Superior temporal gyrus (tissue), 1 donor: ENCODE data around the gene MYL7.
"Not testable (repeated sequence)": the region's sequence is repeated elsewhere in the genome, so short reads cannot be mapped to it uniquely, and the experiment has no call there.

Experiments
- DNase-seq: peaks from one replicate; pipeline ENCODE4 v3.0.0-alpha.2; 2016; ENCODE audit errors: extremely low spot score

The MYL7 gene

DNA sequence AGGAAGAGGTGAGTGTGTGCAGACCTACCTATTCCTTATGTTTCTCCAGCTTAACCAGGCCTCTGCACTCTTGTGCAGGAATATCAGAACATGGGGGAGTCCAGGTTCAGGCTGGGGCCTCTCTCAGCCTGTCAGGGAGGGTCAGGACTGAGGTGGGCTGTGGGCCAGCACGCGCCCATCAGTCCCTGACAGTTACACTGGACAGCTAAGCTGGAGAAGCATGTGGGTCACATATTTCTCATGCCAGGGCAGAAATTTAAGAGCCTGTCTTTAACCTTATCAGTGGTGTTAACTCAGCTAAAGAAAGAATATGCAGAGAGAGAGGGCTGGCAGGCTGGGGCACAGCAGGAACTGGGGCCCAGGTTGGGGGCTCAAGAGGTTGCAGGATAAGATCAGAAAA lies 9.1 kb downstream of the MYL7 start:
- no peak for DNase-seq

DNA sequence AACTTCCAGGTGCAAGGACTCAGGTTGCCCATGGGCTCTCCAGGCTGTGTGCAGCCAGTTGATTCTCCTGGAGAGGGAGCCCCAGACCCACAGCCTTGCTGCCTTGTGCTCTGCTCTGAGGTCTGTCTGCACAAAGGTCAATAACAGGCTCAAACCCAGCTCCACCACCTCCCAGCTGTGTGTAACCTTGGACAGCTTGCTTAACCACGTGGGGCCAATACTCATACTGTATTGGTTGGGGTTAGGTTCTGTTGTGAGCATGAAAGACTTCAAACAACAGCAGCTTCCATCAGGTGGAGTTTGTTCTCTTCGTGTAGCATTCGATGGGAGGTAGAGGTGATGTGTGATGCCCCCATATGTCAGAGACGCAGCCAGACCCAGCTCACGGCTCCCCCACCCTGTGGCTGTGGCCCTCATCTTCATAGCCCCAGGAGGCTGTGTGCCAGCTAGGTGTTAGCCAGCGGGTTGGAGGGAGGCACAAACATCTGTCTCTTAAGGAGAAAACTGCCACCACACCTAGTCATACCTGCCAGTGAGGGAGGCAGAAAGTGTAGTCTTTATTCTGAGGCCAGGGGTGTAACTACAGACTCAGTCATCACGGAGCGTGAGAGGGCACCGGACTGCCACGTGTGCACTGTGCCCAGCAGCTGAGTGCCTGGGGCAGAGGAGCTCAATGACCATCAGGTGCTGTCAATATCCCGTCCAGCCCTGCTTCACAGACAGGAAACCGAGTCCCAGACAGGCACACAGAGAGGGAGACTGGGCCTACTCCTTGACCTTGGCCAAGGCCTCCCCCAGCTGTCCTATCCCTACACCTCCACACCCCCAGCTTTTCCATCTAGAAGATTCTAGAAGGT lies 9.7 kb downstream of the MYL7 start:
- DNase-seq, result no peak

DNA sequence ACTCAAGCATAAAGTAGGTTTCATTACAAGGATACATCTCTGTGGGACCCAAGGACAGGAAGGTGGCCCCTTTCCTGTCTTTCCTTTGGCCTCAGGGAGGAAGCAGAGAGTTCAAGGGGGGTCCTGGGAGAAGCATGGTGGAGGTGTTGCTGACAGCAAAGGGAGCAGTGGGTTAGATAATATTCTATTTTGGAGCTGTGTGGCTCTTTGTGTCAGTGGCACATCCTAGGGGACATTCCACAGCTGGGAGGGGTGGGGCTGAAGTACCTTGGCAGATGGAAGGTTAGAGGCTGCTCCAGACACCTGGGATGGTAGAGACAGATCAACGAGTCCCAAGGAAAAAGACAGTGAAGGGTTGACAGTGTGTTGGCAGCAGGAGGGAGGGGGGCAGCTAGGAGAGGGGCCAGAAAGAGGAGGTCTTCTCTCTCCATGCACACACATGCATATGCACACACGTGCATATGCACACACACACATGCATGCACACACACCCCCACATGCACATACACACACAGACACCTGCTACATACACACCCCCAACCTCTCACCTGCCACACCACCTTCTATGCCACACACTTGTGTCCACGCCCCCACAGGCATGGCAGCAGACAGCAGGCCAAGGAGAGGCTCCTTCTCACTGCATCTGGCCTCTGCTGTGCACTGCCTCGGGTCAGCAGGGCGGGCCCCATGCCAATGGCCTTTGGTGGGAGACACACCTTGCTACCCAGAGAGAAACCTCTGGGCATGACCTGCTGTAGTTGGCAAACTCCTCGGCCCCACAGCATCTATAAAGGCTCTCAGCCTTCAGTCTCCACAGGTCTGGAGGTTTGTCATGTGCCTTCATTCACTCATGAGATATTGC lies 12.2 kb downstream of the MYL7 start:
- DNase-seq, result no peak

DNA sequence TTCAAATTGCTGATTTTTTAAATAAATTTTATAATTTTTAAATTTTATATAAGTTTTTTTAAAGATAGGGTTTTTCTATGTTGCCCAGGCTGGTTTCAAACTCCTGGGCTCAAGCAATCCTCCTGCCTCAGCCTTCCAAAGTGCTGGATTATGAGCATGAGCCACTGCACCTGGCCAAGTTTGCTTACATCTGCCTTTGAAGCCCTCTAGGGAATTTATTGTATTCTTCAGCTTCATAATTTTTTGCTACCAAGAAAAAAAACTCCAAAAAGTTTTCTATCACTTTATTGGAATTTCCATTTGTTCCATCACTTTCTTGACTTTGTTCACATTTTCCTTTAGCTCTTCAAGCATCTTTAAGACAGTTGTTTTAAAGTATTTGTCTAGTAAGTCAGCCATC lies 14.0 kb downstream of the MYL7 start:
- no peak for DNase-seq

GRCh38 chr7:44126574-44126973 lies 14.6 kb downstream of the MYL7 start:
- DNase-seq, result not testable (repeated sequence)

GRCh38 chr7:44124822-44125202 lies 16.3 kb downstream of the MYL7 start:
- DNase-seq, result no peak

DNA sequence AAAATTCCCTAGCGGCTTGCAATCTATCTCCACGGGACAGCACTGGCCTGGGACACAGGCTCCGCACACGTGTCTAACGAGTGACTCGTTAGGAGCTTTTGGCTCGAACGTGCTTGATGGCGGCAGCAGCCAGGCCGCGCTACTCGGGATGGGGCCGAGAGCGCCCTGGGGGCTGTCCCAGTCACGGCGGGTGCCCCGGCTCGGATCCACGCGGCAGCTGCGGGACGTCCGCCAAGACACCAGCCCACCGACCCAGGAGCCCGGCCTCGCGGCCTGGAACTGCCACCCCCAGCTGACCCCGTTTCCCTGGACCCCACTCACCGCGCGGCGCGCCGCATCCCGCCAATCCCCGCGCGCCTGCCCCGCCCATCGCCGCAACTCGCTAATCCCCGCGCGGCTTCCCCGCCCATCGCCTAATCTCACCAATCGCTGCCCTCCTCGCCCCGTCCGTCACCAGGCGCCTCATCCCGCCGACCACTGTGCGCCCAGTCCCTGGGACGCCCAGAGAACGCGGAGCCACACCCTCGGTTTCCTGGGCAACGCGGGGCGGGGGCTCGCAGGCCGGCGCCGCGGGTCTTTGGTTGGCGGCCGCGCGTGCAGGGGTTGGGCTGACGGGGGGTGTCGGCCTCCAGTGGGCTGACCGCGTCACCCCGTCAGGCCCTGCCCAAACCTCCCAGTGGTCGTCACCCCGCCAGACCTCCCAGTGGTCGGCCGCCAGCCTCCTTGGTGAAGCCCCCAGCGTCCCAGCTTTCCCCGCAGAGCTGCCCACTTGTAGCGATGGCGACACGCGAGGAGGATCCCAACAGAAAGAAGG lies 17.7 kb downstream of the MYL7 start, which contains the start of gene POLD2:
Gene POLD2, minus strand, starts transcription at position 359 of the 814 bp plus-strand sequence. CDS start 1,495 bp downstream, outside the sequence.
- peak; percentile 96 for DNase-seq

DNA sequence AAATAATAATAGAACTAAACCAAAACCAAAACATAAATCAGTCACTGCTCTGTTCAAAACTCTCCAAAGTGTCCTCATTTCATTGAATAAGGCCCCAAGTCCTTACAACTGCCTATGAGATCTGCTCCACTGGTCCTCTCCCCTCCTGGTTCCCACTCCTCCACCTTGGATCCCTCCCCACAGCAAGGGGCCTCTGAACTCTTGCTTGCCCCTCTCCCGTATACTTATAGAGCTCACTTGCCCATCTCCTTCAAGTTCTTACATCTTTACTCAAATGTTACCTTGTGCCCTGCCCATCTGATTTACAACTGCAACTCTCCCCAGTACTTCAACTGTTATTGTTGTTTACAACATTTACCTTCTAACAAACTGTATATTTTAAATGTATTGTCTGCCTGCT lies 18.6 kb downstream of the MYL7 start:
- DNase-seq, result no peak

DNA sequence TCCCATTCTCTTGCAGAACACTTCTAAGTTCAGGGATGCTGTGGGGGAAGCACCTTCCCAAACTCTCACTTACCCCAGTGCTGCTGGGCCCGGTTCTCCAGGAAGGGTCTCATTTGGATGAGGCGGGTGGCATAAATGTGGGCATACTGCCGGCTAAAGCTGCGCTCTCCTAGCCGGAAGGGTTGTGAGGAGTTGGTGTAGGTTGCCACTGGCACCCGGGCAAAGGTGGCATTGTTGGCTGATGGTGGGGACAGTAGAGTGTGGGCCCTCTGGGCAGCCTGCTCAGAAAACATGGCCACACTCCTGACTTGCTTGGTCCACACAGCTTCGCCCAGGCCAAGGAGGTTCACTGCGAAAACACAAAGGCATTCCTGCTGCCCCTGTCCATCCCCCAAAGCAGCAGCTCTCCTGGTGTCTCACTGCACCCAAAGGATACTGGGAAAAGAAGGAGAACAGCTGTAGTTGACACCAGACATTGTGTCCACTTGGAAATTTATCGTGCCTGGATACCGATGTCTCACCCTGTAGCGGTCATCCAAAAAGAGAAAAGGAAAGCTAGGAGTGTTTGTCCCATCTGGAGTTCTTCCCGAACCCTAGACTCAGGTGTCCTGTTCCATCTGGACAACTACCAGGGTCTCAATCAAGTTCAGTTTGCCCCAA lies 19.2 kb downstream of the MYL7 start:
- no peak for DNase-seq

- no peak for DNase-seq
These were observed 20.7 kb downstream of the MYL7 start for GRCh38 chr7:44120395-44120794.

DNA sequence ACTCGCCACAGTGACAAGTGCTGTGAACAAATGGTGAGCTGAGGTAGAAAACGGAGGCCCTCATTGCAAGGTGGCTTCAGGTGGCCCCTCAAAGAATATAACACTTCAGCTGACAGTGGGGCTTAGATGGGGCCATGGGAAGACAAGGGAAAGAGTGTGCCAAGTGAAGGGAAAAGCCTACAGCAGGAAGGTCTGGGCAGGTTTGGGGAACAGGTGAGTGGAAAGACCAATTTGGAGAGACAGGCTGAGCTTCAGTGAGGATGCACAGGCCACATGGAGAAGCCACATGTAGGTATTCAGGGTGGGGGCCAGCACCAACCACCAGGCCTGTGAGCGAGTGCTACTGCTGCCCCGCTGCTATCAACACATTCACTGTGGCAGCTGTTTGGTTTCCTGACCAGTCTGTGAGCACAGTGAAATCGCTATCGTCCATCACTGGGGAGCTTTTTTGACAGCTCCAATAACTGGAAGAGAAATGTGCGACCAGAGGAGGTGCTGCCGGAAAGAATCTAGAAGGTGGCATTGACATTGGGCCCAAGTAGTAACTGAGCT lies 21.2 kb downstream of the MYL7 start:
- no peak for DNase-seq

GRCh38 chr7:44117801-44118429 lies 23.2 kb downstream of the MYL7 start:
- no peak for DNase-seq

DNA sequence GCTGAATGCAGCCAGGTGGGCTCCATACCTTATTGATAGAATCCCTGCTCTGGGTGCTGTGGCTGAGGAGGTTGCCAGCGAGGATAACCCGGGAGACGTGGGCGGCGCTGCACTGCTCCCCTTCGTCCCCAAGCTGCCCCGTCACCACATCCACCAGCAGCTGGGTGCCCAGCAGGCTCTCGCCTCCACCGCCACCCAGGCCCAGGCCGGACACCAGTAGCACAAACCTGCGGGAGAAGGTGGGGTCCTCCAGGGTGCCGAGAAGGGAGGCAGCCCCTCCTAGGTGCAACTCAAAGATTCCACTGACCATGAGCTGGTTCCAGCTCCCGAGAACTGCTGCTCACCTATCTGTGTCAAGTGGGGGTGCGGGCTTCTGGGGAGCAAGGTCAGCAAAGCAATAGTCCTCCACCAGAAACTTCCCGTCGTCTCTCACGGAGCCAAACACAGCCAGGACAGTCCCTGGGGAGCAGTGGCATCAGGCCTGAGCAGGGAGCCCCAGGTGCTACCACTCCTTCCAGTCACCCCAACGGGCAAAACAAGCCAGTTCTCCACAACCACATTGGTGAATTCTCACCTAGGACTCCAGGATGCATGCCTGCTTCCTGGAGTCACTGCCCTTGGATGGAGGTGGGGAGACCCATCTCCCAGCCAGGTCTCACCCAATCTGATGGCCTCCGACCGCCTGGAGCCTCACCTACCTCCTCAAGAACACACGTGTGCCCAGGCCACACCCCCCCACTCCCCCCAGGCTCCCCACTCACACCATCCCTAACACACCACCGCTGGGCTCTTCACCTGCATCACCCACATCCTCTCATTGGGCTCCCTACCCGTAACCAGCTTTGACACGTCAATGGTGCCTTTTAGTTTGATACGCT lies 24.1 kb downstream of the MYL7 start:
- no peak for DNase-seq

GRCh38 chr7:44116087-44116788 lies 24.9 kb downstream of the MYL7 start:
- no peak for DNase-seq

- DNase-seq, result peak; percentile 91
These were observed 26.4 kb downstream of the MYL7 start for GRCh38 chr7:44114586-44115310.

- no peak for DNase-seq
These were observed 27.3 kb downstream of the MYL7 start for GRCh38 chr7:44113764-44114354.

GRCh38 chr7:44112997-44113763 lies 28.0 kb downstream of the MYL7 start:
- DNase-seq, result no peak
